SK-N-SH (cell line): ENCODE data around the gene CENPT. TPM values are rescaled to one million over a fixed set of nuclear protein-coding genes. Genes with fewer than 3 reads are reported as not detected.

Source experiments
- CTCF ChIA-PET: fragments of 300-600, 350-600 bp; formaldehyde crosslinking; extraction: SDS; loops from one replicate; lab custom pipeline; 2021; lab: Yijun Ruan, JAX
- POLR2A ChIA-PET: fragments of 350-600 bp; sonication (Branson Sonifier 250); formaldehyde crosslinking; extraction: SDS; loops from one replicate; lab custom pipeline; 2020; ENCODE audit warnings: antibody characterized with exemption, inconsistent platforms; lab: Yijun Ruan, JAX
- DNase-seq: peaks from one replicate; pipeline ENCODE4 v3.0.0; 2012
- H2AFZ ChIP-seq: fragments of 200-600 bp; sonication (generic); 2 replicates; pipeline ENCODE4 v1.8.1; 2016; ENCODE audit warnings: antibody characterized with exemption, mild to moderate bottlenecking, low read depth
- H3F3A ChIP-seq: fragments of 200-600 bp; sonication (generic); replicated peaks from 2 replicates; pipeline ENCODE3; 2016; ENCODE audit warnings: antibody characterized with exemption, mild to moderate bottlenecking; ENCODE audit not compliant: insufficient read depth
- H3K27ac ChIP-seq, 2 experiments: fragments of 200-500 bp in 1 of 2; fragments of 200-600 bp in 1 of 2; sonication (Bioruptor generic) in 1 of 2; sonication (generic), shearing (Covaris generic) in 1 of 2; 2 replicates each; pipeline versions ENCODE4 v1.5.1 to v1.6.1; 2014 to 2016; ENCODE audit warnings: low read depth in 2 of 2, inconsistent platforms in 1 of 2, low read length in 1 of 2, mild to moderate bottlenecking in 1 of 2, mixed read lengths in 1 of 2
- H3K27me3 ChIP-seq: fragments of 200-600 bp; sonication (generic), shearing (Covaris generic); 2 replicates; pipeline ENCODE4 v1.6.1; 2016; ENCODE audit warnings: mixed run types; ENCODE audit not compliant: insufficient read depth
- H3K36me3 ChIP-seq, 2 experiments: fragments of 200-500 bp in 1 of 2; fragments of 200-600 bp in 1 of 2; sonication (Bioruptor generic) in 1 of 2; sonication (generic) in 1 of 2; replicated peaks in 1 of 2; 2 replicates each; pipeline versions ENCODE3 to v1.5.1; 2014 to 2016; ENCODE audit warnings: low read length in 1 of 2, mild to moderate bottlenecking in 1 of 2; ENCODE audit not compliant: insufficient read depth in 2 of 2, control insufficient read depth in 1 of 2
- H3K4me1 ChIP-seq, 2 experiments: fragments of 200-500 bp in 1 of 2; fragments of 200-600 bp in 1 of 2; sonication (Bioruptor generic) in 1 of 2; sonication (generic), shearing (Covaris generic) in 1 of 2; 2 replicates each; pipeline versions ENCODE4 v1.5.1 to v1.6.1; 2014 to 2016; ENCODE audit warnings: low read depth in 1 of 2, low read length in 1 of 2, mixed run types in 1 of 2; ENCODE audit not compliant: insufficient read depth in 2 of 2, control insufficient read depth in 1 of 2
- H3K4me2 ChIP-seq: fragments of 200-600 bp; sonication (generic), shearing (Covaris generic); 2 replicates; pipeline ENCODE4 v1.6.1; 2017; ENCODE audit warnings: mixed run types
- H3K4me3 ChIP-seq, 2 experiments: fragments of 200-500 bp in 1 of 2; fragments of 200-600 bp in 1 of 2; sonication (Bioruptor generic) in 1 of 2; sonication (generic), shearing (Covaris generic) in 1 of 2; 2 replicates each; pipeline versions ENCODE4 v1.5.1 to v1.8.1; 2014 to 2016; ENCODE audit warnings: low read depth in 2 of 2, inconsistent platforms in 1 of 2, low read length in 1 of 2, mild to moderate bottlenecking in 1 of 2, mixed read lengths in 1 of 2, moderate library complexity in 1 of 2
- H3K79me2 ChIP-seq: fragments of 200-600 bp; sonication (generic); 2 replicates; pipeline ENCODE4 v1.8.1; 2017; ENCODE audit warnings: mild to moderate bottlenecking; ENCODE audit not compliant: insufficient read depth
- H3K9ac ChIP-seq: fragments of 200-600 bp; sonication (generic); 2 replicates; pipeline ENCODE4 v1.6.1; 2017; ENCODE audit warnings: mixed run types
- H3K9me2 ChIP-seq: fragments of 200-600 bp; sonication (generic); 2 replicates; pipeline ENCODE4 v1.6.1; 2017; ENCODE audit warnings: mixed run types
- H3K9me3 ChIP-seq: fragments of 200-600 bp; sonication (generic); 2 replicates; pipeline ENCODE4 v1.6.1; 2017; ENCODE audit warnings: mixed run types, mild to moderate bottlenecking, moderate library complexity
- H4K20me1 ChIP-seq: fragments of 200-600 bp; sonication (generic); 2 replicates; pipeline ENCODE4 v1.6.1; 2017; ENCODE audit warnings: mild to moderate bottlenecking, mixed run types; ENCODE audit not compliant: insufficient read depth
- EP300 ChIP-seq, 2 experiments: IDR thresholded peaks; 2 replicates each; pipeline versions ENCODE4 v1.4.0 to v1.6.1; 2012; ENCODE audit warnings: borderline replicate concordance in 1 of 2, low read depth in 1 of 2, low read length in 1 of 2
- POLR2AphosphoS5 ChIP-seq: IDR thresholded peaks from 2 replicates; pipeline ENCODE4 v1.6.1; 2012; ENCODE audit warnings: low read depth, low read length
- RXRA ChIP-seq: IDR thresholded peaks from 2 replicates; pipeline ENCODE4 v1.4.0; 2012; ENCODE audit warnings: low read depth, mild to moderate bottlenecking, borderline replicate concordance
- SMC3 ChIP-seq: IDR thresholded peaks from 2 replicates; pipeline ENCODE4 v1.6.1; 2012; ENCODE audit warnings: low read depth, low read length, improper control_type of control experiment
- YY1 ChIP-seq: IDR thresholded peaks from 2 replicates; pipeline ENCODE4 v1.4.0; 2012; ENCODE audit warnings: low read depth, mild to moderate bottlenecking
- WGBS: methylation state at CpG from one replicate; pipeline ENCODE4 v1.1.6; 2017; ENCODE audit warnings: low lambda C conversion rate; 5-methylcytosine and 5-hydroxymethylcytosine counted together
- polyA plus RNA-seq, 3 experiments: library from polyadenylated mRNA; depleted of rRNA; stranded (reverse); fragments of >200 nt; gene quantifications; 2 replicates each; pipeline ENCODE4 v1.2.3, GENCODE V29; 2012
- small RNA-seq, 7 experiments: library from RNA; depleted of rRNA; stranded (forward); fragments of <200 nt; gene quantifications; one replicate each; pipeline ENCODE3, GENCODE V24; 2012

CENPT gene
- polyA plus RNA-seq, 1 of the 3 experiments (the other 2 are of a cell fraction): 48.6 TPM

GRCh38 chr16:67779256-67780014 lies 68.1 kb downstream of the CENPT start:
- TF ChIP-seq EP300 (IDR thresholded peaks at IDR 0.05; ENCODE audit: borderline replicate concordance in 1 of 2, low read depth in 1 of 2, low read length in 1 of 2) (no peak), POLR2AphosphoS5 (no peak), SMC3 (no peak), YY1 (no peak), RXRA (no peak)
- 91% methylated on average over 5 of the region's 5 CpGs for WGBS
- Histone ChIP-seq H3K4me2 (no peak overlapping the region), H3K4me3 (no peak overlapping the region), H3K9ac (no peak overlapping the region), H3K36me3 (peaks cover 0 to 9% of the 10 kb centered on the region in 2 experiments), H2AFZ (no peak overlapping the region), H3K4me1 (no peaks in the 10 kb centered on the region; a peak in 1 of 4 replicates), H3K9me2 (no peaks in the 10 kb centered on the region), H4K20me1 (0 out of 2 replicates have a peak, but pooled peaks cover 15% of the 10 kb centered on the region), H3K9me3 (no peaks in the 10 kb centered on the region), H3F3A (peaks cover 12% of the 10 kb centered on the region), H3K79me2 (peaks cover 34% of the 10 kb centered on the region), H3K27me3 (no peaks in the 10 kb centered on the region), H3K27ac (no peak overlapping the region)
- ChIA-PET POLR2A (interaction anchor here (0.6 kb wide), 1 partner anchor 18 kb away, joined by 3 read pairs; no protein-coding TSS in a partner anchor), CTCF (interaction anchor here (1.2 to 1.3 kb wide), 2 partner anchors 30 to 111 kb away, joined by 3 to 4 read pairs; no protein-coding TSS in a partner anchor)
- no peak for DNase-seq

Small RNAs within 50 kb of the gene (small RNA-seq; reads per million reads assigned to genes)
- gene AC040162.2 (0 to 0.10 (median 0) reads per million in 7 experiments), gene NRN1L (0 reads per million in 7 experiments)

Other genes starting within 250 kb of the CENPT start
- 4.4 and 4.9 TPM in 2 replicates for gene CARMIL2, start 202.5 kb downstream of the CENPT start, polyA plus RNA-seq (2012; rRNA removed)
- 31.3 and 37.8 TPM in 2 replicates for gene ACD, start 187.4 kb downstream of the CENPT start, polyA plus RNA-seq (2012; rRNA removed)
- 5.7 and 9.0 TPM in 2 replicates for gene PARD6A, start 186.7 kb downstream of the CENPT start, polyA plus RNA-seq (2012; rRNA removed)
- 19.5 and 21.0 TPM in 2 replicates for gene ENKD1, start 180.9 kb downstream of the CENPT start, polyA plus RNA-seq (2012; rRNA removed)
- gene C16orf86, start 180.9 kb downstream of the CENPT start, polyA plus RNA-seq (2012; rRNA removed): 4.3 and 5.1 TPM in 2 replicates
- gene GFOD2, start 128.4 kb downstream of the CENPT start, polyA plus RNA-seq (2012; rRNA removed): 19.0 and 19.3 TPM in 2 replicates
- 11.9 and 12.1 TPM in 2 replicates for gene RANBP10, start 41.1 kb downstream of the CENPT start, polyA plus RNA-seq (2012; rRNA removed)
- gene TSNAXIP1, start 40.8 kb downstream of the CENPT start, polyA plus RNA-seq (2012; rRNA removed): 4.4 and 6.8 TPM in 2 replicates
- 32.3 and 34.8 TPM in 2 replicates for gene THAP11, start 5.4 kb downstream of the CENPT start, polyA plus RNA-seq (2012; rRNA removed)
- gene NUTF2, start 760 bp downstream of the CENPT start, polyA plus RNA-seq (2012; rRNA removed): 287 and 449 TPM in 2 replicates
- 38.0 and 45.1 TPM in 2 replicates for gene EDC4, start 25.4 kb upstream of the CENPT start, polyA plus RNA-seq (2012; rRNA removed)
- 0.41 and 0.45 TPM in 2 replicates for gene NRN1L, start 37.2 kb upstream of the CENPT start, polyA plus RNA-seq (2012; rRNA removed)
- 30.1 and 31.4 TPM in 2 replicates for gene PSKH1, start 45.6 kb upstream of the CENPT start, polyA plus RNA-seq (2012; rRNA removed)
- 1.3 and 1.9 TPM in 2 replicates for gene CTRL, start 84.2 kb upstream of the CENPT start, polyA plus RNA-seq (2012; rRNA removed)
- gene PSMB10, start 89.2 kb upstream of the CENPT start, polyA plus RNA-seq (2012; rRNA removed): 52.7 and 57.8 TPM in 2 replicates
- 11.1 and 14.4 TPM in 2 replicates for gene LCAT, start 96.4 kb upstream of the CENPT start, polyA plus RNA-seq (2012; rRNA removed)
- gene SLC12A4, start 120.9 kb upstream of the CENPT start, polyA plus RNA-seq (2012; rRNA removed): 54.3 and 75.8 TPM in 2 replicates
- gene DPEP3, start 132.8 kb upstream of the CENPT start, polyA plus RNA-seq (2012; rRNA removed): not detected in 2 replicates
- not detected in 2 replicates for gene DPEP2, start 151.8 kb upstream of the CENPT start, polyA plus RNA-seq (2012; rRNA removed)
- gene DPEP2NB, start 168.2 kb upstream of the CENPT start, polyA plus RNA-seq (2012; rRNA removed): not detected in 2 replicates
- 10.8 and 12.0 TPM in 2 replicates for gene DDX28, start 175.5 kb upstream of the CENPT start, polyA plus RNA-seq (2012; rRNA removed)
- gene DUS2, start 175.6 kb upstream of the CENPT start, polyA plus RNA-seq (2012; rRNA removed): 16.1 and 16.5 TPM in 2 replicates
- 5.7 and 7.8 TPM in 2 replicates for gene NFATC3, start 237.7 kb upstream of the CENPT start, polyA plus RNA-seq (2012; rRNA removed)